GM12878 (cell line): Measurements from ENCODE around the gene MBTPS2. TPM values are rescaled to one million over a fixed set of nuclear protein-coding genes. Genes with fewer than 3 reads are reported as not detected.

Source experiments
- ATAC-seq: fragments of 200-7000 bp; cut with Tn5 transposase; 3 replicates; pipeline ENCODE4 v1.9.1; 2020; ENCODE audit warnings: mild to moderate bottlenecking, moderate library complexity
- BruUV-seq: library from RNA; stranded (reverse); fragments of 400-500 nt; replicated peaks from 2 replicates; lab custom pipeline; 2021; lab: Mats Ljungman, UMichigan
- CTCF ChIA-PET: fragments of 300-600 bp; sonication (Branson Sonifier 250); formaldehyde crosslinking; extraction: SDS; loops from one replicate; lab custom pipeline; 2021; ENCODE audit warnings: inconsistent platforms; lab: Yijun Ruan, JAX
- POLR2A ChIA-PET: fragments of 350-600 bp; formaldehyde crosslinking; extraction: SDS; loops from one replicate; lab custom pipeline; 2021; ENCODE audit warnings: inconsistent platforms; lab: Charles Lee
- RAD21 ChIA-PET: fragments of 300-600 bp; sonication (Branson Sonifier 250); formaldehyde crosslinking; loops from one replicate; lab custom pipeline; 2023; ENCODE audit warnings: antibody characterized with exemption; ENCODE audit not compliant: unreplicated experiment; lab: Charles Lee
- SMC1A ChIA-PET: fragments of 300-600 bp; sonication (Branson Sonifier 250); formaldehyde crosslinking; loops from one replicate; lab custom pipeline; 2023; ENCODE audit not compliant: unreplicated experiment, uncharacterized antibody; lab: Charles Lee
- DNase-seq: peaks from one replicate; pipeline ENCODE4 v3.0.0-alpha.2; 2011; ENCODE audit warnings: low read depth, low spot score
- FAIRE-seq: peaks from 3 replicates; lab custom pipeline; 2011; peaks lifted over from hg19 to GRCh38; lab: Jason Lieb, UNC
- H2AFZ ChIP-seq: 2 replicates; pipeline ENCODE4 v1.6.0; 2011; ENCODE audit warnings: low read depth, low read length, control low read depth; ENCODE audit not compliant: control insufficient read depth
- H3K27ac ChIP-seq: 2 replicates; pipeline ENCODE4 v1.5.1; 2011; ENCODE audit warnings: control low read depth; ENCODE audit not compliant: control insufficient read depth, insufficient read depth
- H3K27me3 ChIP-seq, 2 experiments: replicated peaks in 1 of 2; 2 replicates each; pipeline versions ENCODE4 v1.6.0 to v1.6.1; 2011; ENCODE audit warnings: low read length in 1 of 2; ENCODE audit not compliant: control insufficient read depth in 2 of 2, insufficient read depth in 2 of 2
- H3K36me3 ChIP-seq, 2 experiments: 2 replicates each; pipeline ENCODE4 v1.5.1; 2011; ENCODE audit warnings: low read length in 1 of 2; ENCODE audit not compliant: control insufficient read depth in 2 of 2, insufficient read depth in 2 of 2
- H3K4me1 ChIP-seq: 2 replicates; pipeline ENCODE4 v1.6.1; 2011; ENCODE audit warnings: mild to moderate bottlenecking, low read length, moderate library complexity, mixed read lengths; ENCODE audit not compliant: control insufficient read depth, insufficient read depth
- H3K4me2 ChIP-seq: 2 replicates; pipeline ENCODE4 v1.6.0; 2011; ENCODE audit warnings: control low read depth; ENCODE audit not compliant: control insufficient read depth, insufficient read depth
- H3K4me3 ChIP-seq: fragments of 200-600 bp; sonication (generic); 2 replicates; pipeline ENCODE4 v1.5.1; 2016
- H3K79me2 ChIP-seq: 2 replicates; pipeline ENCODE4 v1.6.0; 2011; ENCODE audit warnings: low read length; ENCODE audit not compliant: control insufficient read depth, insufficient read depth
- H3K9ac ChIP-seq: 2 replicates; pipeline ENCODE4 v1.8.0; 2011; ENCODE audit warnings: low read length, control low read depth, mixed read lengths; ENCODE audit not compliant: control insufficient read depth, insufficient read depth
- H3K9me3 ChIP-seq: replicated peaks from 3 replicates; pipeline ENCODE4 v1.5.1; 2011; ENCODE audit warnings: mild to moderate bottlenecking, low read length; ENCODE audit not compliant: control insufficient read depth, insufficient read depth
- H4K20me1 ChIP-seq: 2 replicates; pipeline ENCODE4 v1.6.0; 2011; ENCODE audit not compliant: control insufficient read depth, insufficient read depth
- NFYB ChIP-seq: IDR thresholded peaks from 2 replicates; pipeline ENCODE4 v1.6.1; 2011; ENCODE audit warnings: low read depth, mild to moderate bottlenecking, low read length, improper control_type of control experiment, moderate library complexity; ENCODE audit not compliant: insufficient read depth
- ZNF207 ChIP-seq: fragments of 450-650 bp; IDR thresholded peaks from 2 replicates; pipeline ENCODE4 v1.6.1; 2014; ENCODE audit warnings: antibody characterized with exemption, mild to moderate bottlenecking, borderline replicate concordance
- ZNF274 ChIP-seq: IDR thresholded peaks from one replicate; pipeline ENCODE4 v1.8.0; 2011; ENCODE audit not compliant: insufficient read length, insufficient read depth
- WGBS: methylation state at CpG from one replicate; pipeline ENCODE4 v1.1.6; 2016; ENCODE audit warnings: low lambda C conversion rate; ENCODE audit not compliant: insufficient replicate concordance, insufficient coverage; ENCODE audit errors: missing lambda C conversion rate; 5-methylcytosine and 5-hydroxymethylcytosine counted together
- in situ Hi-C: fragments of 300-500 bp; cut with MboI; formaldehyde crosslinking; loops from 9 replicates; pipeline ENCODE4 v1.14.3; 2018; ENCODE audit warnings: mixed read lengths
- intact Hi-C: fragments of 100-400 bp; cut with micrococcal nuclease; formaldehyde crosslinking; loops from one replicate; pipeline ENCODE4 v1.14.2; 2022; ENCODE audit not compliant: unreplicated experiment
- polyA plus RNA-seq, 11 experiments: library from polyadenylated mRNA; depleted of rRNA in 4 of 11; unstranded in 6 of 11; stranded (reverse) in 5 of 11; fragments of >200 nt; fragmentation: Nextera tagmentation in 4 of 11; fragmentation: Illumina TruSeq in 1 of 11; extraction: Ambion mirVana in 4 of 11; extraction: Trizol in 1 of 11; gene quantifications; 1 replicate in 1 of 11; 2 replicates in 10 of 11; pipeline versions ENCODE4 v1.2.1 to v1.2.3, GENCODE V29; 2011 to 2016; ENCODE audit warnings: inconsistent platforms in 2 of 11, missing spikeins in 2 of 11, low read depth in 1 of 11
- total RNA-seq, 4 experiments: library from RNA; depleted of rRNA in 3 of 4; stranded (reverse); fragments of >200 nt in 3 of 4; fragmentation: Illumina TruSeq in 1 of 4; extraction: Trizol in 1 of 4; gene quantifications; 2 replicates each; pipeline versions ENCODE4 v1.2.1 to v1.2.3, GENCODE V29; 2013 to 2021
- TF ChIP-seq, protein P1 (sequence below): fragments of 450-650 bp; formaldehyde crosslinking; IDR thresholded peaks from 2 replicates; pipeline ENCODE4 v1.4.0; 2022; ENCODE audit warnings: mild to moderate bottlenecking, moderate library complexity

MBTPS2 gene
- total and polyA plus RNA-seq, 10 of the 15 experiments (the other 5 are each of a cell fraction or from before 2014, with no cell fraction given): 2.6 to 11.0 (median 8.0) TPM

- FAIRE-seq: no peak
- DNase-seq: no peak
- Histone ChIP-seq H3K36me3 (no peaks in the 10 kb centered on the region), H3K4me1 (no peaks in the 10 kb centered on the region), H2AFZ (no peak overlapping the region), H3K4me2 (no peak overlapping the region), H3K9me3 (no peaks in the 10 kb centered on the region)
- intact Hi-C loops: no loop called here
- no peak for ATAC-seq
- ChIA-PET RAD21 (no interaction called here), POLR2A (no interaction called here), SMC1A (no interaction called here)
- TF ChIP-seq ZNF207 (no peak), ZNF274 (no peak), NFYB (no peak)
- TF ChIP-seq, protein P1, sequence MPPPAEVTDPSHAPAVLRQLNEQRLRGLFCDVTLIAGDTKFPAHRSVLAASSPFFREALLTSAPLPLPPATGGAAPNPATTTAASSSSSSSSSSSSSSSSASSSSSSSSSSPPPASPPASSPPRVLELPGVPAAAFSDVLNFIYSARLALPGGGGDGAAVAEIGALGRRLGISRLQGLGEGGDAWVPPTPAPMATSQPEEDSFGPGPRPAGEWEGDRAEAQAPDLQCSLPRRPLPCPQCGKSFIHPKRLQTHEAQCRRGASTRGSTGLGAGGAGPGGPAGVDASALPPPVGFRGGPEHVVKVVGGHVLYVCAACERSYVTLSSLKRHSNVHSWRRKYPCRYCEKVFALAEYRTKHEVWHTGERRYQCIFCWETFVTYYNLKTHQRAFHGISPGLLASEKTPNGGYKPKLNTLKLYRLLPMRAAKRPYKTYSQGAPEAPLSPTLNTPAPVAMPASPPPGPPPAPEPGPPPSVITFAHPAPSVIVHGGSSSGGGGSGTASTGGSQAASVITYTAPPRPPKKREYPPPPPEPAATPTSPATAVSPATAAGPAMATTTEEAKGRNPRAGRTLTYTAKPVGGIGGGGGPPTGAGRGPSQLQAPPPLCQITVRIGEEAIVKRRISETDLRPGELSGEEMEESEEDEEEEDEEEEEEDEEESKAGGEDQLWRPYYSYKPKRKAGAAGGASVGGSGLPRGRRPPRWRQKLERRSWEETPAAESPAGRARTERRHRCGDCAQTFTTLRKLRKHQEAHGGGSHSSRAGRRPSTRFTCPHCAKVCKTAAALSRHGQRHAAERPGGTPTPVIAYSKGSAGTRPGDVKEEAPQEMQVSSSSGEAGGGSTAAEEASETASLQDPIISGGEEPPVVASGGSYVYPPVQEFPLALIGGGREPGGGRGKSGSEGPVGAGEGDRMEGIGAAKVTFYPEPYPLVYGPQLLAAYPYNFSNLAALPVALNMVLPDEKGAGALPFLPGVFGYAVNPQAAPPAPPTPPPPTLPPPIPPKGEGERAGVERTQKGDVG: no peak
- TF ChIP-seq, all 136 proteins: peak for 0
- CTCF ChIA-PET: no interaction called here
- Histone ChIP-seq H3K4me3 (no peak overlapping the region), H3K79me2 (no peaks in the 10 kb centered on the region), H3K27ac (no peak overlapping the region), H4K20me1 (no peaks in the 10 kb centered on the region), H3K9ac (no peak overlapping the region), H3K27me3 (no peaks in the 10 kb centered on the region)
- in situ Hi-C loops: no loop called here
- WGBS: 64% methylated on average over 1 of the region's 1 CpG
- no TSS peak for BruUV-seq
Measured at GRCh38 chrX:21930986-21931385, 91.6 kb downstream of the MBTPS2 start.
